ENCODE data around the gene NEB.

- TF ChIP-seq EP300 (conservative IDR thresholded peaks at IDR 0.05; ENCODE audit: poor library complexity, severe bottlenecking): no peak
- TF ChIP-seq CTCF (IDR thresholded peaks at IDR 0.05; ENCODE audit: poor library complexity, severe bottlenecking): no peak
- TF ChIP-seq EZH2 (IDR thresholded peaks at IDR 0.05; ENCODE audit: borderline replicate concordance, insufficient read depth, low read length, poor library complexity, severe bottlenecking): no peak
- TF ChIP-seq REST (IDR thresholded peaks at IDR 0.05; ENCODE audit: borderline replicate concordance): no peak
Measured at GRCh38 chr2:151526572-151527090, 207.6 kb downstream of the NEB start.
